Right atrium auricular region (tissue), 2 donors: Measurements from ENCODE around the gene NCAPG2. TPM values are rescaled to one million over a fixed set of nuclear protein-coding genes. Genes with fewer than 3 reads are reported as not detected.
"Not testable (repeated sequence)": the region's sequence is repeated elsewhere in the genome, so short reads cannot be mapped to it uniquely, and the experiment has no call there.

Source experiments
- DNase-seq: peaks from one replicate; pipeline ENCODE4 v3.0.0-alpha.2; 2019; ENCODE audit warnings: low spot score
- H3K27ac ChIP-seq, 2 donors: fragments of 200-600 bp; sonication (generic); 1 replicate in 1 of 2; 2 replicates in 1 of 2; pipeline ENCODE4 v1.5.1; 2016 to 2019
- H3K27me3 ChIP-seq, 2 donors: fragments of 200-600 bp; sonication (generic); one replicate each; pipeline versions ENCODE4 v1.5.1 to v1.6.0; 2017 to 2019
- H3K36me3 ChIP-seq: fragments of 200-600 bp; sonication (generic); one replicate; pipeline ENCODE4 v1.5.1; 2016
- H3K4me1 ChIP-seq, 2 donors: fragments of 200-600 bp; sonication (generic); one replicate each; pipeline versions ENCODE4 v1.5.1 to v1.6.0; 2017 to 2019
- H3K4me3 ChIP-seq, 2 donors: fragments of 200-600 bp; sonication (generic); 1 replicate in 1 of 2; 2 replicates in 1 of 2; pipeline ENCODE4 v1.5.1; 2017 to 2019; ENCODE audit warnings: mild to moderate bottlenecking in 1 of 2, moderate library complexity in 1 of 2
- H3K9me3 ChIP-seq, 2 donors: fragments of 200-600 bp; sonication (generic); one replicate each; pipeline ENCODE4 v1.5.1; 2019
- CTCF ChIP-seq, 2 donors: fragments of 200-600 bp; sonication (generic); IDR thresholded peaks; one replicate each; pipeline ENCODE4 v1.5.1; 2019; ENCODE audit warnings: antibody characterized with exemption in 2 of 2
- total RNA-seq, 2 donors: library from RNA; depleted of rRNA; stranded (reverse); fragments of >200 nt; gene quantifications; one replicate each; pipeline ENCODE4 v1.1.0, GENCODE V29; 2016

Gene NCAPG2
- total RNA-seq, 2 donors from 2014 or later = 2.8 to 3.1 TPM

- Histone ChIP-seq H3K36me3 (no peaks in the 10 kb centered on the region), H3K4me3 (no peak overlapping the region), H3K27me3 (no peaks in the 10 kb centered on the region), H3K27ac (no peak overlapping the region), H3K4me1 (peaks cover 0 to 18% of the 10 kb centered on the region in 2 donors), H3K9me3 (no peaks in the 10 kb centered on the region)
- TF ChIP-seq CTCF (IDR thresholded peaks at IDR 0.05) = no peak
- DNase-seq = no peak
These were observed 2.4 kb downstream of the NCAPG2 start for GRCh38 chr7:158702196-158702595.

GRCh38 chr7:158700008-158700407 lies 4.6 kb downstream of the NCAPG2 start:
- TF ChIP-seq CTCF (IDR thresholded peaks at IDR 0.05) = no peak
- no peak overlapping the region for H3K4me3 ChIP-seq
- H3K36me3 ChIP-seq = no peaks in the 10 kb centered on the region
- H3K27ac ChIP-seq = no peak overlapping the region
- H3K27me3 ChIP-seq = no peaks in the 10 kb centered on the region
- peaks cover 0 to 20% of the 10 kb centered on the region in 2 donors for H3K4me1 ChIP-seq
- no peaks in the 10 kb centered on the region for H3K9me3 ChIP-seq
- no peak for DNase-seq

- no peaks in the 10 kb centered on the region for H3K36me3 ChIP-seq
- H3K9me3 ChIP-seq = no peaks in the 10 kb centered on the region
- H3K4me3 ChIP-seq = no peak overlapping the region
- no peak overlapping the region for H3K27ac ChIP-seq
- H3K27me3 ChIP-seq = no peaks in the 10 kb centered on the region
- TF ChIP-seq CTCF (IDR thresholded peaks at IDR 0.05) = no peak
- no peak for DNase-seq
- H3K4me1 ChIP-seq = peaks cover 0 to 19% of the 10 kb centered on the region in 2 donors
These were observed 5.3 kb downstream of the NCAPG2 start for GRCh38 chr7:158699341-158699740.

GRCh38 chr7:158698657-158699195 lies 5.9 kb downstream of the NCAPG2 start:
- no peaks in the 10 kb centered on the region for H3K27me3 ChIP-seq
- peaks cover 0 to 13% of the 10 kb centered on the region in 2 donors for H3K4me1 ChIP-seq
- H3K4me3 ChIP-seq = no peak overlapping the region
- no peak for DNase-seq
- no peaks in the 10 kb centered on the region for H3K9me3 ChIP-seq
- no peak overlapping the region for H3K27ac ChIP-seq
- TF ChIP-seq CTCF (IDR thresholded peaks at IDR 0.05) = no peak
- H3K36me3 ChIP-seq = no peaks in the 10 kb centered on the region

GRCh38 chr7:158697597-158697996 lies 7.0 kb downstream of the NCAPG2 start:
- H3K27ac ChIP-seq, H3K4me3 ChIP-seq, H3K9me3 ChIP-seq, H3K27me3 ChIP-seq, DNase-seq, H3K36me3 ChIP-seq: not testable (repeated sequence)
- H3K4me1 ChIP-seq = peaks cover 0 to 10% of the 10 kb centered on the region in 2 donors

GRCh38 chr7:158695726-158696452 lies 8.7 kb downstream of the NCAPG2 start:
- H3K4me1 ChIP-seq = peaks cover 0 to 10% of the 10 kb centered on the region in 2 donors
- H3K27ac ChIP-seq = peak overlapping the region; percentile 17 to 37
- no peaks in the 10 kb centered on the region for H3K27me3 ChIP-seq
- no peaks in the 10 kb centered on the region for H3K36me3 ChIP-seq
- H3K9me3 ChIP-seq = no peaks in the 10 kb centered on the region
- TF ChIP-seq CTCF (IDR thresholded peaks at IDR 0.05) = peak; percentile 34 to 74
- DNase-seq = peak; percentile 84
- H3K4me3 ChIP-seq = no peak overlapping the region
